ENCODE results near the gene PTTG2.
"Not testable (repeated sequence)": the region's sequence is repeated elsewhere in the genome, so short reads cannot be mapped to it uniquely, and the experiment has no call there.

Gene PTTG2

DNA sequence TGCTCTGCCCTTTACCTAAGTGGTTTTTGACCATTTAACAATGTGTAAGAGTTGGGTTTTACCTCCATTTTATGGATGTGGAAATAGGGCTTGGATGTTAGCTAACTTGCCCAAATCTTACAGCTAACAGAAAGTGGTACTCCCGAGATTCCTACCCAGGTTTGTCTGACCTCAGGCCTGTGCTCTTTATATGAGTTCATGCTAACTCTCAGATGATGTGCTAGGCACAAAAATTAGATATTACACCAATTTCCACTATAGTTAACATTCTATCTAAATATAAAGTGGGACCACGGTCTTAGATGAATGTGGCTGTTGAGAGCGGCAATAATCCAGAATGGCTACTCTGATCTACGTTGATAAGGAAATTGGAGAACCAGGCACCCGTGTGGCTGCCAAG lies at the start of gene PTTG2:
Gene PTTG2, plus strand, starts transcription at position 301 of the 400 bp plus-strand sequence. Its CDS starts 37 bp downstream, at position 338.
- no peak for DNase-seq

DNA sequence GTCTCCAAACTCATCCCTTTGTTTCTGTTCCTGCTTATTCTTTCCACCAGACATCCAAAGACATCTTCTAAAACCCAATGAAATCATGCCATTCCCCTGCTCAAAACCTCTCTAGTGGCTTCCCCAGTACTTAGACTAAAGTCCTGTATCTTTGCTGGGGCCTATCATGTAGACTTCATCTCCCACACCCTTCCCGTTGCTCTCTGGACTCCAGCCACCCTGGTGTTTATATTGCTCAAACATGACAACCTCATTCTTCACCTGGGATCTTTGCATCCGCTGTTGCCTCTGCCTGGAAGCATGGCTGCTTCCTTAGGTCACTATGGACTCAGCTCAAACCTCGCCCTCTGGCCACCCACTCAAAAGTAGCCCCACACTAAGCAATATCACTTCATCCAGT lies 45.7 kb upstream of the PTTG2 start:
- DNase-seq: no peak

DNA sequence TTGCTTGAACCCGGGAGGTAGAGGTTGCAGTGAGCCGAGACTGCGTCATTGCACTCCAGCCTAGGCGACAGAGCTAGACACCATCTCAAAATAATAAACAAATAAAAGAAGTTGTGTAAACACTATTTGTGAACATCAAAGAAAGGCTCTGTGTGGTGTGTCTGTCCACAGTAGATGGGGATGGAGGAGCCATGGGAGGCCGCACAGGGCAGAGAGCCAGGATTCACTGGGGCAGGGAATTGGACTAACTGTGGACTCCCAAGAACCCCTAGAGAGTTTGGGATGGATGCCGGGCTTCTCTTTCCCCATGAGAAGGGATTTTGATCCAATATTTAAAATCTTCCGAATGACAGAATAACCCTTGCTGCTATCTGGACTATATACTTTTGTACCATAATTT lies 42.8 kb upstream of the PTTG2 start:
- no peak for DNase-seq

DNA sequence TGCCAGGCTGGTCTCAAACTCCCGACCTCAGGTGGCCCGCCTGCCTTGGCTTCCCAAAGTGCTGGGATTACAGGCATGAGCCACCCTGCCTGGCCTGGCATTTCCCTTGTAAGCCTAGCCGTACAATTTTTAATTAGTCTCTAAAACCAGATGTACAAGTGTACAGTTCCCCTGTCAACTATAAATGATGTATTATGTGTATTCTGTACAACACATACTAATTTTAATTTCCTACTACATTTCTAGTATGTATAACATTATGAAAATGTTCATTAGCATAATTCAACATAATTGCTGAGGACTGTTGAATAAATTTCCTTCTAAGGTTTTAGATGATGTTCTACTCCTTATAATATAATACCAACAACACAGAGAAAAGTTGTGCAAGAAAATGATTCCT lies 41.5 kb upstream of the PTTG2 start:
- DNase-seq: no peak

DNA sequence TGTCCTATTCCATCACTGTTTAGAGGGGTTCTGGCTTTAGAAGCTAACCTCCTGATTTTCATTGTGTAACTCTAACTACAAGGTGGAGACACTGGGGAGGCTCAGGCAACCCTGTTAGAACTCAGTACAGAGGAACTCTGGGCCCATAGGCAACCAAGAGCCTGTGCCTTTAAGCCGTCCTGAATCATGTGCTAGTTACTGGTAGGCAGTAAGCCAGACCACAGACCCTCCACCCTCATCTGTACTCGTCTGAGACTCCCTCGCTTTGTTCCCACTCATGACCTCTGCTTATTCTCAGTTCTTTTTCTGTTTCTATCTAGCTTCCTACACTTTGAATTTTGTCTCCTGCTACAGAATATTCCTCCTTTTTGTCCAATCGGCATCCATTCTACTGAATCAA lies 37.9 kb upstream of the PTTG2 start:
- DNase-seq: no peak

DNA sequence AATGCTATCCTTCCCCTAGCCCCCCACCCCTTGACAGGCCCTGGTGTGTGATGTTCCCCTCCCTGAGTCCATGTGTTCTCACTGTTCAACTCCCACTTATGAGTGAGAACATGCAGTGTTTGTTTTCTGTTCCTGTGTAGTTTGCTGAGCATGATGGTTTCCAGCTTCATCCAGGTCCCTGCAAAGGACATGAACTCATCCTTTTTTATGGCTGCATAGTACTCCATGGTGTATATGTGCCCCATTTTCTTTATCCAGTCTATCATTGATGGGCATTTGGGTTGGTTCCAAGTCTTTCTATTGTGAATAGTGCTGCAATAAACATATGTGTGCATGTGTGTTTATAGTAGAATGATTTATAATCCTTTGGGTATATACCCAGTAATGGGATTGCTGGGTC lies 37.1 kb upstream of the PTTG2 start:
- DNase-seq: not testable (repeated sequence)

DNA sequence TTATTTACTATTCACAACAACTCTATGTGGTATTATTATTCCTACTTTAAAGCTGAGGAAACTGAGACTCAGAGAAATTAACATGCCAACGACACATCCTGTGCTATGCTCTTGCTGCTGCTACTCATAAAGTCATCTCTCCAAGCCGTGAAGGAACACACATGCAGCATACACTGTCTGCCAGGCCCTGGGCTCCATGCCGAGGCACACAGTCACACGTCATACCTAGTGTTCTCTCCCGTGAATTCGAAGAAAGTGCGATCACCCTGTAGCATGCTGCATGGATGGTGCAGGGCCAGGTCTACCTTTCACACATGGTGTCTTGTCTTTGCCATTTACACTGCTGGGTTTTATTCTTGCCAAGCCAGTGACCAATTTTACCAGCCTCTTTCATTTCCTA lies 35.3 kb upstream of the PTTG2 start:
- DNase-seq: no peak

DNA sequence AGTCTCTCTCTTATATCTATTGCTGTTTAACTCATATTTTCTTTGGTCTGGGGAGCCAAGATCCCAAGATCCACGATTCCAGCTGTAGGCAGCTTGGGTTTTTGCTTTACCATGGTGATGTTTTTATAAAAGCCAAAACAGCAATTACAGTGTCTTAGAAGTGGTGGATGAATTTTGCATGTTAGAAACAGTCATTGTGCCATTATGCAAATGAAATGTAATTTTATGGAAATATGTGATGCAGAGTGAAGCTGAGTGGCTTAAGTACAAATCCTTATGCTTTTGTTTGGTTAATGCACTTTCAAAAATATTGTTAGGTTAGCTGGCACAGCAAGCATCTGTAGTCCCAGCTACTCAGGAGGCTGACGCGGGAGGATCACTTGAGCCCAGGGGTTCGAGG lies 32.8 kb upstream of the PTTG2 start:
- no peak for DNase-seq

DNA sequence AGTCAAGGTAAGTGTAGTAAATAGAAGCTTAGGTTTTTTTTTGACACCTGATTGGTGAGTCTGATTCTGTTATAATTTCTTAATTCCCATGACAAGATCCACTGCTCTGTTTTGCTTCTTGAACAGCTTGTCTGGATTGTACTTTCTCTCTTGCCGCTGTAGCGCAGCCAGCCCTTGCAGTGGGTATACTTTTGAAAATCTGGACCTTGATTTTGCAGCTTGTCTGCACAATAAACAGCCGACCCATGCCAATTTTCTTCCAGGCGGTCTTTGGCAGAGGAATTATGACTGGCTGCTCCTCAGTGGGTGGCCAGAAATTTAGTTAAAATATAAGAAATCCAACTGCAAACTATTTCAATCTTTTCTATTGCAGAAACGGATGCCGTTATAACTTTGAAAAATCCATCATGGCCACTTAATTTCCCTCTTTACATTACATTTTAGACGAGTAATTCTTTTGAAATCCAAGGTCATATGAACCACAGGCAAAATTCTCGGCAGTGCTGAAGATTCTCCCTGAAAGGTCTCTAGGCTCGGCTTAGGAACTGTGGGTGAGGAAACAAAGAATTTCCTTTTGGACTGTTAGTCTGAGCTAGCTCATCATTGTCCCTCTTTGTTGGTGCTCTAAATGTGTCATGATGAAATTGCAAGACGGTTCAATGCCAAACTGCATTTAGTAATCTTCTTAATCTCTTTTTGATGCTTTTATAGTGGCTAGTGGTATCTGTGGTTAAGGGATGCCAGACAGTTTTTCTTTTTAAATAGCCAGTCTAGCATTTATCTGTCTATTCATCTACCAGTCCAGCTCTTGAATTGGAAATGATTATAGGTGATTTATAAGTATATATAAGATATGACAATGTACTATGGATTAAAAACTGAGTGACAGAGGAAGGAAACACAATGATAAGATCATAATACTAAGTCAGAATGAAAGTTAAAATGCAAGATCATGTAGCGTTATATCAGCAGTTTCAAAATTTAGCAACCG lies 31.5 kb upstream of the PTTG2 start:
- peak; percentile 11 for DNase-seq

DNA sequence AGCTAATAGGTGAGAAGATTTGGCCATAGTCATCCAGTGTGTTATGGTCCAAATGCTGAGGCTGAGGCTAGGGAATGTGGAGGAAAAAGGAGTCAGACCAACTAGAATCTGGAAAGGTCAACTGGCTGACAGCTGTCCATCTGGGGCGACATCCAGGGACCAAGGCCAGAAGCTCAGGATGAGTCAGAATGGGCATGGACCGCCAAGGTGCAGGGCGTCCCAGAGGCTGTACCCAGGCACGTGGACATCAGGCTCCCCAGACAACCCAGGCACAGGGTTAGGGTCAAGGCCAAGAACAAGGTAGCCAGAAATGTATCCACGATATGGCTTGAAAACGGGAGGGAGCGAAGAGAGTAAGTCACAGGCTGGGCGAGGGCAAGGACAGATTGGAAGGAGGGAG lies 26.1 kb upstream of the PTTG2 start:
- no peak for DNase-seq

DNA sequence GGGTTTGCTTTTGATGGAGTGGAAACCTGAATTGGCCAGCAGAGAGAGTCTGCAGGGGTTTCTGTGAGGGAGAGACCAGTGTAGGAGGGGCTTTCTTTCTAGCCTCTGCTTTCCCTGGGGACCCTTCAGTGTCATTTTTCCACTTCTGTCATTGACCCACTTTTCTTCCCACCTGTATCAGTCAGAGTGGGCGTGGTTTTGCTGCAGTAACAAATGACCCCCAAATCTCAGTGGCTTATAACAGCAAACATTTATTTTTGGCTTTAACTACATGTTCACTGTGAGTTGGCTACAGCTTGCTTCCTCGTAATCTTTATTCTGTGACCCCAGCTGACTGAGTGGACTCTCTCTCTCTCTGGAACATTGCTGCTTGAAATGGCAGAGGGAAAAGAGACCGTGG lies 25.6 kb upstream of the PTTG2 start:
- DNase-seq: no peak

DNA sequence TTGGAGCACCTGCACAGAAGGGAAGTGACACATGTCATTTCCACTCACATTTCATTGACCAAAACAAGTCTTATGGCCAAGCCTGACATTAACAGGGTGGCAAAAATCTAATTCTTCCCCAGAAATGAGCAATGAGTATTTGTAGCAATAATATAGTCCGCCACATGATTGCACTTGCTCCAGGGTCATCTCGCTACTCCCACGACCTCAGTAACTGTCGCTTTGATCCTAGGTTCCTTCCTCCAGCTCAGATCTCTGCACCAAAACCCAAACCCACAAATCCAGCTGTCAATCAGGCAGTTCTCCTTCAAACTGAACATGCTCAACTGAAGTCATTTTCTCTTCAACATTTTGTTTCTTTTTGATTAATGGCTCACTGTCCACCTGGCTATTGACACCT lies 25.2 kb upstream of the PTTG2 start:
- no peak for DNase-seq

DNA sequence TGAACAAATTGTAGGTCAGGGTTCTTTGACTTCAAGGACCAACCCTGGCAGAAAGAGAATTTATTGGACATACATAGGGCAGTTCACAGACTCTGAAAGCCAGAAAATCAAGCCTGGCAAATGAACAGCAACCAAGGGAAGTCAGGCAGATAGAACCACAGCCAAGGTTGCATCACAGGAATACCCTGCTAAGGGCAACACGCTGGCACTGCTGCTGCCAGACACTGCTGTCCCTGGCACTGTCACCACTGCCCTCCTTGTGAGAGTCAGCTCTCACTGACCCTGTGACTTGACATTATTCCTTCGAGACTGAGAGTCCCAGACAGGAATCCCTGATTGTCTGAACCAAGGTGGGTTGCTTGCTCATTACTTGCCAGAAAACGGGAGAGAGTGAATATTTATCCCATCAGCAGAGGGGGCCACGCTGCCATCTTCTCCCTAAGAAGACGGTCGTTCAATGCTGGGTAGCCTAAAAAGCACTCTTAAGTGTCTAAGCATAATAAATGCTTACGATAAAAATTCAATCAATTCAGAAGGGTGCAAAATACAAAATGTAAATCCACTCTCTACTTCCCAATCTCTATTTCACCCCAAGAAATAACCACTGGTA lies 23.2 kb upstream of the PTTG2 start:
- DNase-seq: no peak

DNA sequence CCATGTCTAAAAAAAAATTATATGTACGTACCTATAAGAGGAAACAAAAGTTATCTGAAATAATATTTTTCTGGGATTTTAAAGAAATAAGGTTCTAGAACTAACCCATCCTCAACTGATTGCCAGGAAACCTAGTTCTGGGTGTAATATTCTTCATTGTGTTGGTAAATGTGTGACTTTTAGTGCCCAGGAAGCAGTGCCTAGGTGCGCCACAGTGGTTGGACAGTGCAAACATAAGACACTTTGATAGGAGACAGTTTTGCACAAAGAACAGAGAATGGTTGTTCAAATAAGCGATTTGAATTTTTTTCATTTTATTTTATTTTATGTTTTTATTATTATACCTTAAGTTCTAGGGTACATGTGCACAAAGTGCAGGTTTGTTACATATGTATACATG lies 22.0 kb upstream of the PTTG2 start:
- no peak for DNase-seq

DNA sequence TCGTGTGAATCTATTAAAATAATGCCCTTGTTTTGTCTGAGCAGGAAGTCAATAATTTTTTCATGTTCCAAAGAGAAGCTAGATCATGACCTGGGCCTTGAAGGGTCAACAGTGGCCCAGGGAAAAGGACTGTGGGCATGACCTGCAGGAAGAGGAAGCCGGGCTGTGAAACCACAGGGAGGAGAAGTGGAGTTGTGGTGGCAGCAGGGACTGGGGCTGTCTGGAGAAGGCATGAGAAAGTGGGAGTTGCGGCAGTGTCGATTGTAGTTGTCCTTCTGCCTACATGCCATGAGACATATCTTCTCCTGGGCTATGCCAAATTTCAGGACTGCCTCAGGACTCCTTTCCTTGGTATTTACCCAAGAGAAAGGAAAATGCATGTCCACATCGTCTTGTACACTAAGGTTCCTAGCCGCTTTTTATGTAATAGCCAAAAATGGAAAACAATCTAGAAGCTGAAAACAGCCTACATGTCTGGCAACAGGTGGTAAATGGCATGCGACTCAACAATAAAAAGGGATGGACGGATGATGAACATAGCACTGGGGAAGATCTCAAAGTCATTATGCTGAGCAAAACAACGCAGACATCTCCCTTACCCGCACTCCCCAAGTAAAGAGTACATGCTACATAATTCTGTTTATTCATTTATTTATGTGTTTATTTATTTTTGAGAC lies 13.6 kb upstream of the PTTG2 start:
- no peak for DNase-seq

DNA sequence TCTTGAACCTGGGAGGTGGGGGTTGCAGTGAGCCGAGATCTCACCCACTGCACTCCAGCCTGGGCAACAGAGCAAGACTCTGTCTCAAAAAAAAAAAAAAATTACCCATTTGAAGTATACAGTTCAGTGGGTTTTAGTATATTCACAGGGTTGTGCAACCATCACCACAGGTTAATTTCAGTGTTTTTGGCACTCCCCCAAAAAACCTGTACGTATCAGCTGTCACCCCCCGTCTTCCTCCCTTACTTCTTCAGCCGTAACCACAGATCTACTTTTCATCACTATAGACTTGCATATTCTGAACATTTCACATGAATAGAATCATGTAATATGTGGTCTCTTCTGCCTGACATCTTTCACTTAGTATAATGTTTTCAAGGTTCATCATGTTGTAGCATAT lies 11.7 kb upstream of the PTTG2 start:
- DNase-seq: peak; percentile 5

DNA sequence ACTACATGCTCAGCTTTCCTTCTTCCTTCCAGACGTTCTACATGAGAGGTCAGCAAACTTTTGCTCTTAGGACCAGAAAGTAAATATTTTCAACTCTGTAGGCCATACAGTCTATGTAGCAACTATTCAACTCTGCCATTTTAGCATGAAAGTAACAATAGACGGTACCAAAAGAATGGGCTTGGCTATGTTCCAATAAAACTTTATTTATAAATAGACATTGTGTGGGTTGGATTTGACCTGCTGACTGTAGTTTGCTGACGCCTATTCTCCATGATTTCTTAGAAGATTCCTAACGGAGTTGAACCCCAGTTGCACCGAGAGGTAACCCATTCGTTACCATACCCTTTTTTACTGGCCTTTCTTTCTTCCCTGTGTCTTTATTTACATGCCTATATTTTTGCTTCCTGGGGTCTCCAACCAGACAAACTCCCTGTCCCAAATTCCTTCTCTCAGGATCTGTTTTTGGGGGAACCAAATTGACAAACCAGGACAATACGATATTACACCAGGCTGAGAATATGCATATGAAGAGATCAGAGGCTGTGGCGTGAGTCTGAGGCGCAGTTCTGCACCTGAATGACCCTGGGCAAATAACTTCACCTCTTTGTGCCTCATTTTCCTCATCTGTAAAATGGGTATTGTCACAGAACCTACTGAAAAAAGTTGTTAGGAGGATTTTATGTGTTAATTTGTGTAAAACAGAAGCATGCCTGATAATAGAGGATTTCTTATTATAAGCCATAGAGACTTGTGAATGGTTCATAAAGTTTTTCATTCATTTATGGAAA lies 10.4 kb upstream of the PTTG2 start:
- no peak for DNase-seq

DNA sequence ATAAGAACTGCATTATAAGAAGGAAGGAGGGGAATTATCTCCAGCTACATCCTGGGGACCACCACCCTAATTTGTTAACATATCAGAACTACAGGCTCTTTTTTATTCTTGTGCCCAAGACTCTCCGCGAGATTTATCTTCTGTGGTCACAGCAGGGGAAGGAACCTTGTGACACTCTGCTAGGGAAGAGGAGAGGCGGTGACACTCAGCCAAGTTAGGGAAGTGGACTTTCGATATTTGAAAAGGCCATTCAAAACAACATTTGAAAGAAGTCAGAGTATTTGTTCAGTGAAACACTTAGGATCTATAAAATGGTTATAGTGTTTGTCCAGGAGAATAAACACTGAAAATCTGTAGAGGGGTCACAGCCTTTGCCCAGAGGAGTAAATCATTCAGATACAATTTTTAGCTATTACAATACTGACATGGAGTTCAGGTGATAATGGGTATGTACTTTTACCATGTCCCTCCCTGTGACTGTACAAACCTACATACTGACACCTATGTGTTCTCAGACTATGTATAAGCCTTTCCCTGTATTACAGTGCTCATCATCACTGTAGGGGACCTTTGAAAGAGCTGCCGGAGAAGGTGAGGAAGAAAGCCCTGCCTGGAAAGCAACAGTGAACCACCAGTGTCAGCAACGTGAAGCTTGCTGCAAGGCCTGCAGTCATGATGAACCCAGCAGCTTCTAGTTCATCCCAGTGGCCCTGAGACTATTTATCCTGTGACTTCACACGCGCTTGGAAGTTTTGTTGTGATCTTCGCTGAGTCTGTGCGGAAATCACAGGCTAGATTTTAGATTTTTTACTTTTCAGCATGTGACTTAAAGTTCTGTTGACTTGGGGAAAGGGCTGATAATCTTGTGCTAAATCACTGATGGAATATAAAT lies 8.5 kb upstream of the PTTG2 start:
- no peak for DNase-seq

DNA sequence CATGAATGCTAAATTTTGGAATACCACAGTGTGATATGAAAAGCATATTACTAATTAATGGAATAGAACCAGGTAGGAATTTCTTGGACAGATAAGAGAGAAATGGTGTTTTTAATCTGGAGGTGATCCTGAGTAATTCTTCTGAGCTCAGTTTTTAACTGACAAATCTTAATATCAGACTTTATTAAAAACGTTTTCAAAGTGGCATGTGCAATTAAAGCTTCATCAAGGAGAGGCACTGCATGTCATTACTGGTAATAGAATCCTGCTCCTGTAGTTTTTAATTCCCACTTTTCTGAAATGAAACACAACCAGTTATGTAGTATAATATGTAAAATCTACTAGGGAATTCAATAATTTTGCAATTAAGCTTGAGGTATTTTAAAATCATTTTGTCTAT lies 7.0 kb upstream of the PTTG2 start:
- DNase-seq: no peak

DNA sequence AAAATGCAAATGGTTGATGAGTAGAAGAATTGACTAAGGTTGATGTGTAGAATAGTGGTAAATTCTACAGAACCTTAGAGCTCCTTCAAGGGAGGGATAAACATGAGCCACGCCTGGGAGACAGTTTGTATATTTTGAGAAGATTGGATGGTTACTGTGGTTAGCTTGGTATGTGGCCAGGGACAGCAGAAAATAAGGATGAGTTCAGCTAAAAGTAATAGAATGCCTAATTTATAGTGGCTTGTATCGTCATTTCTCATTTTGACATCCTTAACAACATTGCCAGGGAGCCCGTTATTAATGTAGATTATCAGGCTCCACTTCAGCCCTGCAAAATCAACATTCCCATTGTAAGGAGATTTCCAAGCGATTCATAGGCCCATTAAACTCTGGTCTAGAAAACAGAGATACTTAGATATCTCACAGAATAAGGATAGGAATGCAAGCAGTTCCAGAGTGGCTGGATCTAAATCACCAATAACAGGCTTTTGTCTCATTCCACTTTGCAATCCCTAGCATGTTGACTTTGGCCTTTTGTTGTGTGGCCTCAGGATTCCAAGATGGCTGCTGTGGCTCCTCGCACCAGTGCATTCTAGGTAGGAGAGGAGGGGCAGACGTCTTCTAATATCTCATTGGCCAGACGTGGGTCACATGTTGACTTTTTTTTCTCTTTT lies 6.4 kb upstream of the PTTG2 start:
- DNase-seq: no peak

DNA sequence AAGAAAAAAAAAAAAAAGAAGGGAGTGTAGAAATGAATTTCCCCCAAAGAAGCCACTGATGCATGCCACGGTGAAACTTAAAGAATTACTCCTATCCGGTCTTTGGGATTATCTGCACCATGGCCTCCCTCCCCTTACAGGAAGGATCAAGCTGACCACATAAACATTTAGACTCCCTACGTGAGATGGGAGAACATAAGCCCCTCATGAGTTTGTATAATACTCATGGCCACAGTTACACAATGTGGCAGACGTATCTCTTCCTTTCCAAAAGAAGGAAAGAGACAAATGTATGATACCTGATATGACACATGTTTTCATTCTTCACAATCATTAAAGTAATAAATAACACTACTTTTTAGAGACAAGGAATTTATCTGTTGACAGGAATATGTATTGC lies 3.3 kb upstream of the PTTG2 start:
- DNase-seq: no peak
